H9 (cell line): Measurements from ENCODE around the gene AKR7A3. TPM values are rescaled to one million over a fixed set of nuclear protein-coding genes. Genes with fewer than 3 reads are reported as not detected.

Experiments used
- DNase-seq: peaks from one replicate; pipeline ENCODE4 v3.0.0-alpha.2; 2017
- H2AFZ ChIP-seq: one replicate; pipeline ENCODE4 v1.6.1; 2013; ENCODE audit warnings: mild to moderate bottlenecking, low read length, control low read depth, moderate library complexity
- H2AK5ac ChIP-seq: 2 replicates; pipeline ENCODE4 v1.6.1; 2013; ENCODE audit warnings: low read length, control low read depth, mixed read lengths; ENCODE audit not compliant: insufficient read length
- H2BK120ac ChIP-seq: one replicate; pipeline ENCODE4 v1.6.1; 2013; ENCODE audit warnings: low read depth, mild to moderate bottlenecking, low read length, control low read depth, inconsistent platforms; ENCODE audit not compliant: poor library complexity, severe bottlenecking
- H2BK12ac ChIP-seq: 2 replicates; pipeline ENCODE4 v1.6.1; 2013; ENCODE audit warnings: low read length, control low read depth, mixed read lengths, low read depth; ENCODE audit not compliant: insufficient read length
- H2BK15ac ChIP-seq: 2 replicates; pipeline ENCODE4 v1.6.1; 2013; ENCODE audit warnings: low read depth, low read length, control low read depth
- H2BK20ac ChIP-seq: one replicate; pipeline ENCODE4 v1.6.1; 2013; ENCODE audit warnings: low read depth, mild to moderate bottlenecking, low read length, control low read depth, inconsistent platforms; ENCODE audit not compliant: poor library complexity, severe bottlenecking
- H2BK5ac ChIP-seq: 2 replicates; pipeline ENCODE4 v1.6.1; 2013; ENCODE audit warnings: low read length, control low read depth, mixed read lengths; ENCODE audit not compliant: insufficient read length
- H3K14ac ChIP-seq: 2 replicates; pipeline ENCODE4 v1.6.1; 2013; ENCODE audit warnings: low read length, control low read depth; ENCODE audit not compliant: insufficient read depth
- H3K18ac ChIP-seq: 2 replicates; pipeline ENCODE4 v1.6.1; 2013; ENCODE audit warnings: low read depth, mild to moderate bottlenecking, mixed read lengths, low read length, control low read depth; ENCODE audit not compliant: insufficient read length
- H3K23ac ChIP-seq: 2 replicates; pipeline ENCODE4 v1.6.1; 2013; ENCODE audit warnings: low read length, control low read depth, mixed read lengths, low read depth; ENCODE audit not compliant: insufficient read length
- H3K23me2 ChIP-seq: 2 replicates; pipeline ENCODE4 v1.6.1; 2013; ENCODE audit warnings: low read depth, mild to moderate bottlenecking, mixed read lengths, low read length, control low read depth; ENCODE audit not compliant: insufficient read length, poor library complexity, severe bottlenecking
- H3K27ac ChIP-seq: 2 replicates; pipeline ENCODE4 v1.5.1; 2013; ENCODE audit warnings: low read length, control low read depth, mixed read lengths, low read depth; ENCODE audit not compliant: insufficient read length
- H3K27me3 ChIP-seq: 2 replicates; pipeline ENCODE4 v1.6.1; 2013; ENCODE audit warnings: low read length, control low read depth, inconsistent platforms; ENCODE audit not compliant: insufficient read depth
- H3K4ac ChIP-seq: 2 replicates; pipeline ENCODE4 v1.6.1; 2013; ENCODE audit warnings: low read depth, mild to moderate bottlenecking, control low read depth, inconsistent platforms, low read length, moderate library complexity
- H3K4me1 ChIP-seq: 2 replicates; pipeline ENCODE4 v1.6.1; 2013; ENCODE audit warnings: low read length, control low read depth, inconsistent platforms; ENCODE audit not compliant: insufficient read depth
- H3K4me2 ChIP-seq: 2 replicates; pipeline ENCODE4 v1.6.1; 2013; ENCODE audit warnings: low read length, control low read depth, mixed read lengths; ENCODE audit not compliant: insufficient read length, insufficient read depth
- H3K56ac ChIP-seq: 2 replicates; pipeline ENCODE4 v1.6.1; 2013; ENCODE audit warnings: low read depth, mild to moderate bottlenecking, mixed read lengths, low read length, control low read depth; ENCODE audit not compliant: insufficient read length
- H3K79me1 ChIP-seq: 2 replicates; pipeline ENCODE4 v1.6.1; 2013; ENCODE audit warnings: low read depth, mild to moderate bottlenecking, moderate library complexity, low read length, control low read depth, inconsistent platforms; ENCODE audit not compliant: insufficient read depth, poor library complexity, severe bottlenecking
- H3K79me2 ChIP-seq: 2 replicates; pipeline ENCODE4 v1.6.1; 2013; ENCODE audit warnings: low read length, control low read depth, inconsistent platforms; ENCODE audit not compliant: insufficient read depth
- H3K9ac ChIP-seq: 2 replicates; pipeline ENCODE4 v1.6.1; 2013; ENCODE audit warnings: low read length, control low read depth, mixed read lengths; ENCODE audit not compliant: insufficient read length; ENCODE audit errors: extremely low read depth
- H3K9me3 ChIP-seq: one replicate; pipeline ENCODE4 v1.6.1; 2013; ENCODE audit warnings: low read depth, low read length, inconsistent platforms; ENCODE audit not compliant: control insufficient read depth
- H3T11ph ChIP-seq: one replicate; pipeline ENCODE4 v1.6.1; 2013; ENCODE audit warnings: mild to moderate bottlenecking, low read length, control low read depth, inconsistent platforms
- H4K20me1 ChIP-seq: one replicate; pipeline ENCODE4 v1.6.1; 2013; ENCODE audit not compliant: control insufficient read depth, insufficient read length, insufficient read depth
- H4K5ac ChIP-seq: 2 replicates; pipeline ENCODE4 v1.6.1; 2013; ENCODE audit warnings: low read depth, mild to moderate bottlenecking, mixed read lengths, low read length, control low read depth; ENCODE audit not compliant: insufficient read length
- H4K8ac ChIP-seq: replicated peaks from 2 replicates; pipeline ENCODE4 v1.6.1; 2013; ENCODE audit warnings: low read length, control low read depth, mixed read lengths, low read depth; ENCODE audit not compliant: insufficient read length
- H4K91ac ChIP-seq: 2 replicates; pipeline ENCODE4 v1.6.1; 2013; ENCODE audit warnings: low read depth, mild to moderate bottlenecking, moderate library complexity, mixed read lengths, low read length, control low read depth; ENCODE audit not compliant: insufficient read length
- H3K27ac Mint-ChIP-seq, 3 experiments: 2 replicates in 2 of 3; 3 replicates in 1 of 3; pipeline ENCODE4 v1.8.0; 2020 to 2021; ENCODE audit warnings: mixed read lengths in 3 of 3, mild to moderate bottlenecking in 1 of 3, moderate library complexity in 1 of 3
- H3K27me3 Mint-ChIP-seq: 2 replicates; pipeline ENCODE4 v1.8.0; 2021; ENCODE audit warnings: low read depth, mild to moderate bottlenecking, moderate library complexity, mixed read lengths
- H3K36me3 Mint-ChIP-seq, 3 experiments: 2 replicates in 2 of 3; 3 replicates in 1 of 3; pipeline ENCODE4 v1.8.0; 2020 to 2021; ENCODE audit warnings: low read depth in 3 of 3, mixed read lengths in 3 of 3; ENCODE audit not compliant: insufficient read depth in 1 of 3
- H3K4me1 Mint-ChIP-seq, 2 experiments: 2 replicates each; pipeline ENCODE4 v1.8.0; 2020; ENCODE audit warnings: mixed read lengths in 2 of 2
- H3K4me3 Mint-ChIP-seq, 2 experiments: 2 replicates in 1 of 2; 3 replicates in 1 of 2; pipeline ENCODE4 v1.8.0; 2020 to 2021; ENCODE audit warnings: mild to moderate bottlenecking in 2 of 2, mixed read lengths in 2 of 2, moderate library complexity in 1 of 2
- H3K9me3 Mint-ChIP-seq, 2 experiments: 2 replicates in 1 of 2; 3 replicates in 1 of 2; pipeline ENCODE4 v1.8.0; 2020; ENCODE audit warnings: mild to moderate bottlenecking in 2 of 2, mixed read lengths in 2 of 2, moderate library complexity in 1 of 2
- WGBS: extraction: QIAGEN DNeasy Blood & Tissue Kit; methylation state at CpG from one replicate; pipeline ENCODE4 v1.1.7; 2013; ENCODE audit warnings: missing lambda C conversion rate, low lambda C conversion rate, mixed read lengths; ENCODE audit not compliant: insufficient read length; ENCODE audit errors: extremely low coverage; 5-methylcytosine and 5-hydroxymethylcytosine counted together
- total RNA-seq: library from RNA; stranded (reverse); gene quantifications from 2 replicates; pipeline ENCODE4 v1.2.1, GENCODE V29; 2021
- TF ChIP-seq, protein P1 (sequence below): fragments of 200-600 bp; sonication (generic); conservative IDR thresholded peaks from 3 replicates; pipeline ENCODE4 v1.8.0; 2021; ENCODE audit warnings: antibody characterized with exemption, mild to moderate bottlenecking

The AKR7A3 gene
- total RNA-seq, 1 experiment from 2014 or later, result 0.74 TPM

DNA sequence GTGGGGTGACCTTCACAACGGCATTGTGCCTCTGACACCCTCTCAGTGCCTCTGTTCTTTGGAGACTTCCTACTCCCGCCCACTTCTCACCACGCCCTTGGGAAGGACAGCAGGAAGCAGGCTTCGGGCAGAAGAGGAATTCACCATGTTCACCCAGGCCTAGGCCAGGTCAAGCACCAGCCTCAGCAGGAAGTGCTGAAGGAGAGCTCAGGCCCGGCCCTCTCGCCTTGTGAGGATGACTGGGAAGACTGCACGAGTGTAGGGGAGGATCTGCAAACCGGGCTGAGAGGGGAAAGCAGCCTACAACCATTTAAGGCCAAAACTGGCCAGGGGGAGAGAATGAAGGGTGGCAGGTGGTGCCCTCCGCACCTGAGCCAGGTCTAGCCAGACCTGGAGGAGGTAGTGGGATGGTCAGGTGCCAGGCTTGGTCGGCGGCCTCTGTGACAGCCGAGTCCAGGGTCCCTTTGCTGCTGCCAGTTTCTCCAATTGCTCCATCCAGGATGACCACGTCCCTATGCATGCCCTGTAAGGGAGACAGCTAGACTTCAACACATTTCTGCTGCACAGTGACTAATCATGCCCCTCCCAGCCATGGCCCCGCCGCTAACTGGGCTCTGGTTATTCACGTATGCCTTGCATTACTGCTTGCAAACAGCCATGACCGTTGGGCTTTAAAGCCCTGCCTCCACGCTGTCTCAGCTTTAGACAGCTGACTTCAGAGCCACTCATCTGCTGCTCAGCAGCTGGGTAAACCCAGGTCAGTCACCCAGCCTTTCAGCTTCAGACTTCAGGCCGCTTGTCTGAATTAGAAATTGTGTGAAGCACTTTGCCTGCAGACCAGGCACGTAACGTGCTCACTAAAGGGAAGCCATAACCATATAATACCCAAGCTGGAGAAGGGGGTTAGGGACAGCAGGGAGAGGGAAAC, 28.1 kb downstream of the AKR7A3 start:
- Histone ChIP-seq H2AFZ (no peak overlapping the region), H3K27me3 (no peaks in the 10 kb centered on the region), H3K9me3 (no peaks in the 10 kb centered on the region), H3K23ac (no peak overlapping the region), H3K4me1 (no peaks in the 10 kb centered on the region), H4K91ac (no peak overlapping the region), H2BK15ac (no peak overlapping the region), H3K9ac (no peak overlapping the region), H3K23me2 (no peaks in the 10 kb centered on the region), H2BK12ac (no peak overlapping the region), H4K8ac (no peak overlapping the region), H2BK20ac (no peak overlapping the region), H3K4me2 (no peak overlapping the region), H4K5ac (no peak overlapping the region), H4K20me1 (no peaks in the 10 kb centered on the region), H3K14ac (no peak overlapping the region), H3K79me1 (peaks cover under 1% of the 10 kb centered on the region), H2BK5ac (no peak overlapping the region), H2BK120ac (no peak overlapping the region), H3T11ph (no peak overlapping the region), H3K56ac (no peak overlapping the region), H3K18ac (no peak overlapping the region), H3K4ac (no peak overlapping the region), H3K79me2 (peaks cover under 1% of the 10 kb centered on the region; the same call in 1 of the 2 replicates), H3K27ac (no peak overlapping the region), H2AK5ac (no peak overlapping the region)
- Mint-ChIP-seq H3K4me3 (no peak overlapping the region), H3K27me3 (0 out of 2 replicates have a peak, but pooled peaks cover 1% of the 10 kb centered on the region), H3K4me1 (no peaks in the 10 kb centered on the region), H3K36me3 (peaks cover 29 to 53% (median 46%) of the 10 kb centered on the region in 3 experiments; a peak in 6 of 7 replicates), H3K9me3 (no peaks in the 10 kb centered on the region), H3K27ac (peak overlapping the region in 1 of 3 experiments; percentile 45; a peak in 1 of 7 replicates)
- TF ChIP-seq, protein P1, sequence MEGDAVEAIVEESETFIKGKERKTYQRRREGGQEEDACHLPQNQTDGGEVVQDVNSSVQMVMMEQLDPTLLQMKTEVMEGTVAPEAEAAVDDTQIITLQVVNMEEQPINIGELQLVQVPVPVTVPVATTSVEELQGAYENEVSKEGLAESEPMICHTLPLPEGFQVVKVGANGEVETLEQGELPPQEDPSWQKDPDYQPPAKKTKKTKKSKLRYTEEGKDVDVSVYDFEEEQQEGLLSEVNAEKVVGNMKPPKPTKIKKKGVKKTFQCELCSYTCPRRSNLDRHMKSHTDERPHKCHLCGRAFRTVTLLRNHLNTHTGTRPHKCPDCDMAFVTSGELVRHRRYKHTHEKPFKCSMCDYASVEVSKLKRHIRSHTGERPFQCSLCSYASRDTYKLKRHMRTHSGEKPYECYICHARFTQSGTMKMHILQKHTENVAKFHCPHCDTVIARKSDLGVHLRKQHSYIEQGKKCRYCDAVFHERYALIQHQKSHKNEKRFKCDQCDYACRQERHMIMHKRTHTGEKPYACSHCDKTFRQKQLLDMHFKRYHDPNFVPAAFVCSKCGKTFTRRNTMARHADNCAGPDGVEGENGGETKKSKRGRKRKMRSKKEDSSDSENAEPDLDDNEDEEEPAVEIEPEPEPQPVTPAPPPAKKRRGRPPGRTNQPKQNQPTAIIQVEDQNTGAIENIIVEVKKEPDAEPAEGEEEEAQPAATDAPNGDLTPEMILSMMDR, result no peak
- DNase-seq, result no peak
- WGBS, result no CpG with 5 or more reads among the region's 21 CpGs
